ENCODE results near the gene DENND1B.

The DENND1B gene

GRCh38 chr1:197807739-197808453 is 32.6 kb upstream of the DENND1B start:
- TF ChIP-seq CTCF (IDR thresholded peaks at IDR 0.05): no peak

- no peak for TF ChIP-seq CTCF (IDR thresholded peaks at IDR 0.05)
Observed at GRCh38 chr1:197807216-197807615, 31.9 kb upstream of the DENND1B start.

DNA sequence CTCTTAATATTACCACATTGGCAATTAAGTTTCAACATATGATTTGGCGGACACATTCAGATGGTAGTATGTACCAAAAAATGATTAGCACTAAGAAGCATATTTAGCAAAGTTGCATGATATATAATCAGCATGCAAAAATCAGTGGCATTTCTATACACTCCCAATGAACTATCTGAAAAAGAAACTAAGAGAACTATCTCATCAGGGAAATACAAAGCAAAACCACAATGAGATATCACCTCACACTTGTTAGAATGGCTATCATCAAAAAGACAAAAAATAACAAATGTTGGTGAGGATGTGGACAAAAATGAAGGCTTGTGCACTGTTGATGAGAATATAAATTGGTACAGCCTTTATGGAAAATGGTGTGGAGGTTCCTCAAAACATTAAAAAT is 31.4 kb upstream of the DENND1B start:
- TF ChIP-seq CTCF (IDR thresholded peaks at IDR 0.05): no peak

DNA sequence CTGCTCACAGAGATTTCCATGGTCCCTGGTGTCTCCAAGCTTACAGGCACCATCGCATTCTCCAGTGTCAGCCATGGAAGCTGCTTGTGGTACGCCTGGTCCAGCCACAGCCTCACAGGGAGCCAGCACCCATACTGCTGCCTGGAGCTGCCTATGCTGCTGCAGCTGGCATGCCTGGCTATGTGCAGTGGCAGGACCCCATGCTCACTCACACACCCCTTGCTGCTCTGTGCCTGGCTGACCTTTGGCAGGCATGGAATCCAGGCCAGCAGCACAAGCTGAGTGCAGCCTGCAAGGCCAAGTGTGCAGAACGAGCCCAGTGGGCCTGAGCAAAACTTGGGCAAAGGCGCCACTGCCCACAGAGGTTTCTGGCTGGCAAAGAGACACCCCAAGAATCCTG is 26.4 kb upstream of the DENND1B start:
- no peak for TF ChIP-seq CTCF (IDR thresholded peaks at IDR 0.05)

DNA sequence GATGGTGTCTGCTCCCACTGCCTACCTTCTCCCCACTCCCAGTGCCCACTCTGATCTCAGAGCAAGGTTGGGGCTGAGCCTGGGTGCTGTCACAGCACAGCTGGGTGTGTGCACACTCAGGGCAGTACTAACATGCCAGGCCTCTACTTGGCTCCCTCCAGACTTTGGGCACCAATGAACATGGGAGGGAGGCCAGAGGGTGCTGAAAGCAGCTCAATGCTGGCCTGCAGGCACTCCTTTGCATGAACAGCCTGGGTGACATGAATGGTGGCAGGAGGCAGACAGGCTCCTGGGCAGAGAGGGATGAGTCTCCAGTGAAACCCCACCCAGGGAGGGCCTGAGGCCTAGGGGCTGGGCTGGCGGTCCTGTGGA is 25.8 kb upstream of the DENND1B start:
- no peak for TF ChIP-seq CTCF (IDR thresholded peaks at IDR 0.05)

- no peak for TF ChIP-seq CTCF (IDR thresholded peaks at IDR 0.05)
Observed at GRCh38 chr1:197800379-197801110, 25.3 kb upstream of the DENND1B start.

DNA sequence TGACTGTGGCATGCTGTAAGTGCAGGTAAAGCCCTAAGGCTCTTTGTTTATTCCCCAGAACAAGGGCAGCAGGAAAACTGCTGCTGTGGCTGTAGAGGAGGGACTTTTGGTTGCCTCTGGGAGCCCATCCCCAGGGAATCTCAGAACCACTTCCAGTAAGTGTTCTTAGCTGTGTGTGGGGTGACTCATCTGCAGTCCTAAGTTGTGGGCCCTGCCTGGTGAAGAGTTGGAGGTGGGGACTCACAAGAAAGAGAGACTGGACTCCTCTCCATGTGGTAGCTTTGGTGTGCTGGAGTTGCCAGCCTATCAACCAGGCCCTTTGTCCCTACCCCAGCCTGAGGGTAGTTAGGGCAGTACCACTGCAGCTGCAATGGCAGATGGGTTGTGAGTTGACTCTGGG is 24.0 kb upstream of the DENND1B start:
- no peak for TF ChIP-seq CTCF (IDR thresholded peaks at IDR 0.05)
